ENCODE data around the gene B3GALT4. TPM values are rescaled to one million over a fixed set of nuclear protein-coding genes. Genes with fewer than 3 reads are reported as not detected.

B3GALT4 gene
- total and polyA plus RNA-seq, 2 donors = 8.0 to 19.3 TPM

DNA sequence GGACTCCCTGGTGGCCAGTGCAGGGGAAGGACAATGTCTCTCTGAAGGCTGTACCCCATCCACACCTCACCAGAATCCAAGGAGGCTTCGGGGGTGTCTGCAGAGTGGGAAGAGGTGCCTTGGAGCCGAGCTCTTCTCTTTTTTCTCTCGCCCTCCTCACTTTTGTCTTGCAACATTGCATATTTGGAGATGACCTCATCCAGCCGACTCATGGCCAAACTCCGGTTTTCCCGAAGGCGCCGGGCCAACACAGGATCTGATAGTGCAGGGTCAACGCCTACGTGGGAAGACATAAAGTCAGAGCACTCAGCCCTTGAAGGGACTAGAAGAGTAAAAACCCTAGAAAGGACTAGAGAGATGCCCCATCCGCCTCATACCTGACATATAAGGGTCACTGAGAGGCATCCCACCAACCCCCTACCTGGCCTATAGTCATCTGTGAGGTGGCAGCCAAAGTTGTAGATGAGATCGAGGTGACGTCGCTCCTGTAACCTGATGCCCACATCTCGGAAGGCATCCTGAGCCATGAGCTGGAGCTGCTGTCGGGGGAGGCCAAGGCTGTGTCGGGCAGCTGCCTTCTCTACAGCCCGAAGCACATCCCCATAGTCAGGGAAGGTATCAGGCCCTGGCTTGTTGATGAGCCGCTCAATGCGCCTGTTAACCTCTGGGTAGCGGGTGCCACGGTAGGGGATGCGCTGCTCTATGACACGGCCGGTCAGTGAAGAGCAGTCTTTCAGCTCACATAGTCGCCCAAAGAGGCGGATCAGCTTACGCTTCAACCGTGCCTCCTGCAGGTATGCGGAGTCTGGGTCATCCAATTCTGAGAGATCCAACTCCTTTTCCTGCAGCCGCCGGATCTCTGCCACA is 43.6 kb downstream of the B3GALT4 start:
- Histone ChIP-seq H3K4me1 (ENCODE audit: insufficient read depth) (peaks cover 2% of the 10 kb centered on the region), H3K4me3 (ENCODE audit: low read depth, low read length) (no peak overlapping the region), H3K36me3 (ENCODE audit: insufficient read depth) (no peaks in the 10 kb centered on the region), H3K27ac (ENCODE audit: low read depth) (no peak overlapping the region)
- no peak for DNase-seq (ENCODE audit: extremely low spot score)
- 71% methylated on average over 32 of the region's 32 CpGs for WGBS

DNA sequence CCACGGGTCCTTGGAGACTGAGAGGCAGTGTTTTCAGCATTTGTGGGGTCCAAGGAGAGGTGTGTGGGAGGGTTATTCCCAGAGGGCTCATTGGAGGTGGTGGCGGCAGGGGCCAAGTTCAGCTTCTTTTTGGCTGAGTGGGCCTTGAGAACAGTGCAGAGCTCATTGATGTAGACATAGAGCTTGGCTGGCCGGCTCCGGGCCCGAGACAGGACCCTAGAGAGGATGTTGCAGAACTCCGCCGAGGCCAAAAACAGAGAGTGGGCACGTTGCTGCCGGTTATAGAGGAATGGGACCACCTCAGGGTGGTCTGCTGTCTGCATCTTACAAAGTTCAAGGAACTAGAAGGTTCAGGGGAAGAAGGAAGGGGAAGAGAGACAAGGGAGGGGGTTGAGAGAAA is 44.3 kb downstream of the B3GALT4 start:
- Histone ChIP-seq H3K4me1 (ENCODE audit: insufficient read depth) (peaks cover 2% of the 10 kb centered on the region), H3K4me3 (ENCODE audit: low read depth, low read length) (no peak overlapping the region), H3K27ac (ENCODE audit: low read depth) (no peak overlapping the region), H3K36me3 (ENCODE audit: insufficient read depth) (no peaks in the 10 kb centered on the region)
- WGBS = 79% methylated on average over 9 of the region's 9 CpGs
- no peak for DNase-seq (ENCODE audit: extremely low spot score)

GRCh38 chr6:33323623-33323948 is 46.7 kb downstream of the B3GALT4 start:
- DNase-seq (ENCODE audit: extremely low spot score) = no peak
- Histone ChIP-seq H3K27ac (ENCODE audit: low read depth) (peak overlapping the region; percentile 86), H3K4me1 (ENCODE audit: insufficient read depth) (peaks cover 2% of the 10 kb centered on the region), H3K4me3 (ENCODE audit: low read depth, low read length) (peak overlapping the region; percentile 68), H3K36me3 (ENCODE audit: insufficient read depth) (no peaks in the 10 kb centered on the region)
- WGBS = 1% methylated on average over 12 of the region's 12 CpGs

DNA sequence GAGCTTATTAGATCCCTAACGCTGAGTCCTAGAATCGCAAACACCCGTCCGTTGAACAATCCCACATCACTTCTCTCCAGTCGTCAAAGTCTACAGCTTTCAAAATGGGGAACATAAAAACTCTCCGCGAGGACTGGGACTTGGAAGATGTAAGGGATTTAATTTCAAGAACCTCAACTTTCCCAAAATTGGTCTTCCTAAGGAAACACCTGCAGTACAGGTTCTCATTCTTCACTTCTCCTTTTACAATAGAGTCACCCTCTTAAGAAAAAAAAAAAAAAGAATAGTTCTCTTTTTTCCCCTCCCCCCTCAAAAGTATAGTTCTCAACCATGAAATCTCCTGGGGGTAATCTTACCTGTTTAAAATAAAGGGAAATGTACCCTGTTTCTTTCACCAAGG is 47.2 kb downstream of the B3GALT4 start:
- DNase-seq (ENCODE audit: extremely low spot score) = no peak
- Histone ChIP-seq H3K27ac (ENCODE audit: low read depth) (no peak overlapping the region), H3K4me1 (ENCODE audit: insufficient read depth) (peaks cover 2% of the 10 kb centered on the region), H3K36me3 (ENCODE audit: insufficient read depth) (no peaks in the 10 kb centered on the region), H3K4me3 (ENCODE audit: low read depth, low read length) (no peak overlapping the region)
- 17% methylated on average over 7 of the region's 7 CpGs for WGBS

Other genes starting within 250 kb of the B3GALT4 start
- gene HLA-DPA1, start 203.5 kb upstream of the B3GALT4 start, total RNA-seq = 25.4 TPM
- 51.6 TPM for gene HLA-DPA1, start 203.5 kb upstream of the B3GALT4 start, polyA plus RNA-seq
- gene HLA-DPB1, start 201.1 kb upstream of the B3GALT4 start, total RNA-seq = 16.4 TPM
- 74.7 TPM for gene HLA-DPB1, start 201.1 kb upstream of the B3GALT4 start, polyA plus RNA-seq
- gene COL11A2, start 84.7 kb upstream of the B3GALT4 start, total RNA-seq = 1.3 TPM
- 0.30 TPM for gene COL11A2, start 84.7 kb upstream of the B3GALT4 start, polyA plus RNA-seq
- gene RXRB, start 76.5 kb upstream of the B3GALT4 start, total RNA-seq = 21.4 TPM
- 41.6 TPM for gene RXRB, start 76.5 kb upstream of the B3GALT4 start, polyA plus RNA-seq
- 60.0 TPM for gene SLC39A7, start 76.3 kb upstream of the B3GALT4 start, total RNA-seq
- 77.1 TPM for gene SLC39A7, start 76.3 kb upstream of the B3GALT4 start, polyA plus RNA-seq
- 7.6 TPM for gene HSD17B8, start 72.5 kb upstream of the B3GALT4 start, total RNA-seq
- 17.3 TPM for gene HSD17B8, start 72.5 kb upstream of the B3GALT4 start, polyA plus RNA-seq
- gene RING1, start 68.6 kb upstream of the B3GALT4 start, total RNA-seq = 19.1 TPM
- 48.3 TPM for gene RING1, start 68.6 kb upstream of the B3GALT4 start, polyA plus RNA-seq
- 32.4 TPM for gene VPS52, start 5.2 kb upstream of the B3GALT4 start, total RNA-seq
- gene VPS52, start 5.2 kb upstream of the B3GALT4 start, polyA plus RNA-seq = 45.3 TPM
- gene RPS18, start 5.0 kb upstream of the B3GALT4 start, total RNA-seq = 3,033 TPM
- gene RPS18, start 5.0 kb upstream of the B3GALT4 start, polyA plus RNA-seq = 4,357 TPM
- gene WDR46, start 12.1 kb downstream of the B3GALT4 start, total RNA-seq = 29.7 TPM
- 40.2 TPM for gene WDR46, start 12.1 kb downstream of the B3GALT4 start, polyA plus RNA-seq
- gene PFDN6, start 12.5 kb downstream of the B3GALT4 start, total RNA-seq = 24.3 TPM
- 104 TPM for gene PFDN6, start 12.5 kb downstream of the B3GALT4 start, polyA plus RNA-seq
- gene RGL2, start 21.8 kb downstream of the B3GALT4 start, total RNA-seq = 44.0 TPM
- gene RGL2, start 21.8 kb downstream of the B3GALT4 start, polyA plus RNA-seq = 77.5 TPM
- 43.0 TPM for gene TAPBP, start 37.0 kb downstream of the B3GALT4 start, total RNA-seq
- gene TAPBP, start 37.0 kb downstream of the B3GALT4 start, polyA plus RNA-seq = 48.8 TPM
- 15.8 TPM for gene ZBTB22, start 40.6 kb downstream of the B3GALT4 start, total RNA-seq
- gene ZBTB22, start 40.6 kb downstream of the B3GALT4 start, polyA plus RNA-seq = 21.4 TPM
- gene DAXX, start 45.8 kb downstream of the B3GALT4 start, total RNA-seq = 15.3 TPM
- 36.7 TPM for gene DAXX, start 45.8 kb downstream of the B3GALT4 start, polyA plus RNA-seq
- 7.5 TPM for gene KIFC1, start 114.7 kb downstream of the B3GALT4 start, total RNA-seq
- gene KIFC1, start 114.7 kb downstream of the B3GALT4 start, polyA plus RNA-seq = 1.2 TPM
- 16.4 TPM for gene PHF1, start 133.9 kb downstream of the B3GALT4 start, total RNA-seq
- 79.4 TPM for gene PHF1, start 133.9 kb downstream of the B3GALT4 start, polyA plus RNA-seq
- gene CUTA, start 141.0 kb downstream of the B3GALT4 start, total RNA-seq = 62.5 TPM
- 192 TPM for gene CUTA, start 141.0 kb downstream of the B3GALT4 start, polyA plus RNA-seq
- 9.8 TPM for gene SYNGAP1, start 142.9 kb downstream of the B3GALT4 start, total RNA-seq
- 19.6 TPM for gene SYNGAP1, start 142.9 kb downstream of the B3GALT4 start, polyA plus RNA-seq
- 7.8 TPM for gene ZBTB9, start 177.5 kb downstream of the B3GALT4 start, total RNA-seq
- 5.0 TPM for gene ZBTB9, start 177.5 kb downstream of the B3GALT4 start, polyA plus RNA-seq

Measured in urinary bladder (tissue), 4 donors.